SK-N-SH (cell line): ENCODE measurements around the gene FNDC3B. TPM values are rescaled to one million over a fixed set of nuclear protein-coding genes. Genes with fewer than 3 reads are reported as not detected.

Experiments
- CTCF ChIA-PET: fragments of 300-600, 350-600 bp; formaldehyde crosslinking; extraction: SDS; loops from one replicate; lab custom pipeline; 2021; lab: Yijun Ruan, JAX
- POLR2A ChIA-PET: fragments of 350-600 bp; sonication (Branson Sonifier 250); formaldehyde crosslinking; extraction: SDS; loops from one replicate; lab custom pipeline; 2020; ENCODE audit warnings: antibody characterized with exemption, inconsistent platforms; lab: Yijun Ruan, JAX
- DNase-seq: peaks from one replicate; pipeline ENCODE4 v3.0.0; 2012
- H2AFZ ChIP-seq: fragments of 200-600 bp; sonication (generic); 2 replicates; pipeline ENCODE4 v1.8.1; 2016; ENCODE audit warnings: antibody characterized with exemption, mild to moderate bottlenecking, low read depth
- H3F3A ChIP-seq: fragments of 200-600 bp; sonication (generic); replicated peaks from 2 replicates; pipeline ENCODE3; 2016; ENCODE audit warnings: antibody characterized with exemption, mild to moderate bottlenecking; ENCODE audit not compliant: insufficient read depth
- H3K27ac ChIP-seq, 2 experiments: fragments of 200-500 bp in 1 of 2; fragments of 200-600 bp in 1 of 2; sonication (Bioruptor generic) in 1 of 2; sonication (generic), shearing (Covaris generic) in 1 of 2; 2 replicates each; pipeline versions ENCODE4 v1.5.1 to v1.6.1; 2014 to 2016; ENCODE audit warnings: low read depth in 2 of 2, inconsistent platforms in 1 of 2, low read length in 1 of 2, mild to moderate bottlenecking in 1 of 2, mixed read lengths in 1 of 2
- H3K27me3 ChIP-seq: fragments of 200-600 bp; sonication (generic), shearing (Covaris generic); 2 replicates; pipeline ENCODE4 v1.6.1; 2016; ENCODE audit warnings: mixed run types; ENCODE audit not compliant: insufficient read depth
- H3K36me3 ChIP-seq, 2 experiments: fragments of 200-500 bp in 1 of 2; fragments of 200-600 bp in 1 of 2; sonication (Bioruptor generic) in 1 of 2; sonication (generic) in 1 of 2; replicated peaks in 1 of 2; 2 replicates each; pipeline versions ENCODE3 to v1.5.1; 2014 to 2016; ENCODE audit warnings: low read length in 1 of 2, mild to moderate bottlenecking in 1 of 2; ENCODE audit not compliant: insufficient read depth in 2 of 2, control insufficient read depth in 1 of 2
- H3K4me1 ChIP-seq, 2 experiments: fragments of 200-500 bp in 1 of 2; fragments of 200-600 bp in 1 of 2; sonication (Bioruptor generic) in 1 of 2; sonication (generic), shearing (Covaris generic) in 1 of 2; 2 replicates each; pipeline versions ENCODE4 v1.5.1 to v1.6.1; 2014 to 2016; ENCODE audit warnings: low read depth in 1 of 2, low read length in 1 of 2, mixed run types in 1 of 2; ENCODE audit not compliant: insufficient read depth in 2 of 2, control insufficient read depth in 1 of 2
- H3K4me2 ChIP-seq: fragments of 200-600 bp; sonication (generic), shearing (Covaris generic); 2 replicates; pipeline ENCODE4 v1.6.1; 2017; ENCODE audit warnings: mixed run types
- H3K4me3 ChIP-seq, 2 experiments: fragments of 200-500 bp in 1 of 2; fragments of 200-600 bp in 1 of 2; sonication (Bioruptor generic) in 1 of 2; sonication (generic), shearing (Covaris generic) in 1 of 2; 2 replicates each; pipeline versions ENCODE4 v1.5.1 to v1.8.1; 2014 to 2016; ENCODE audit warnings: low read depth in 2 of 2, inconsistent platforms in 1 of 2, low read length in 1 of 2, mild to moderate bottlenecking in 1 of 2, mixed read lengths in 1 of 2, moderate library complexity in 1 of 2
- H3K79me2 ChIP-seq: fragments of 200-600 bp; sonication (generic); 2 replicates; pipeline ENCODE4 v1.8.1; 2017; ENCODE audit warnings: mild to moderate bottlenecking; ENCODE audit not compliant: insufficient read depth
- H3K9ac ChIP-seq: fragments of 200-600 bp; sonication (generic); 2 replicates; pipeline ENCODE4 v1.6.1; 2017; ENCODE audit warnings: mixed run types
- H3K9me2 ChIP-seq: fragments of 200-600 bp; sonication (generic); 2 replicates; pipeline ENCODE4 v1.6.1; 2017; ENCODE audit warnings: mixed run types
- H3K9me3 ChIP-seq: fragments of 200-600 bp; sonication (generic); 2 replicates; pipeline ENCODE4 v1.6.1; 2017; ENCODE audit warnings: mixed run types, mild to moderate bottlenecking, moderate library complexity
- H4K20me1 ChIP-seq: fragments of 200-600 bp; sonication (generic); 2 replicates; pipeline ENCODE4 v1.6.1; 2017; ENCODE audit warnings: mild to moderate bottlenecking, mixed run types; ENCODE audit not compliant: insufficient read depth
- CHD2 ChIP-seq: fragments of 150-350 bp; IDR thresholded peaks from 2 replicates; pipeline ENCODE4 v1.6.1; 2018; ENCODE audit warnings: low read length; ENCODE audit not compliant: partially characterized antibody
- CTCF ChIP-seq: fragments of 200-600 bp; sonication (generic); IDR thresholded peaks from 2 replicates; pipeline ENCODE4 v1.6.1; 2017; ENCODE audit warnings: antibody characterized with exemption, mild to moderate bottlenecking, moderate library complexity
- ELF1 ChIP-seq: IDR thresholded peaks from 2 replicates; pipeline ENCODE4 v1.4.0; 2012
- EP300 ChIP-seq, 2 experiments: IDR thresholded peaks; 2 replicates each; pipeline versions ENCODE4 v1.4.0 to v1.6.1; 2012; ENCODE audit warnings: borderline replicate concordance in 1 of 2, low read depth in 1 of 2, low read length in 1 of 2
- PBX3 ChIP-seq: IDR thresholded peaks from 2 replicates; pipeline ENCODE4; 2012
- RFX5 ChIP-seq: IDR thresholded peaks from 2 replicates; pipeline ENCODE4 v1.6.1; 2012; ENCODE audit warnings: mild to moderate bottlenecking, improper control_type of control experiment, low read length
- SIN3A ChIP-seq: IDR thresholded peaks from 2 replicates; pipeline ENCODE4 v1.6.1; 2012; ENCODE audit warnings: low read depth, mild to moderate bottlenecking, low read length, moderate library complexity, borderline replicate concordance
- TAF1 ChIP-seq: IDR thresholded peaks from 2 replicates; pipeline ENCODE4 v1.6.1; 2012; ENCODE audit warnings: low read depth, mild to moderate bottlenecking, low read length, moderate library complexity, borderline replicate concordance
- TCF12 ChIP-seq: IDR thresholded peaks from 2 replicates; pipeline ENCODE4 v1.4.0; 2012
- TEAD4 ChIP-seq: IDR thresholded peaks from 2 replicates; pipeline ENCODE4 v1.4.0; 2012; ENCODE audit warnings: mild to moderate bottlenecking, borderline replicate concordance; ENCODE audit not compliant: insufficient read depth
- WGBS: methylation state at CpG from one replicate; pipeline ENCODE4 v1.1.6; 2017; ENCODE audit warnings: low lambda C conversion rate; 5-methylcytosine and 5-hydroxymethylcytosine counted together
- polyA plus RNA-seq, 3 experiments: library from polyadenylated mRNA; depleted of rRNA; stranded (reverse); fragments of >200 nt; gene quantifications; 2 replicates each; pipeline ENCODE4 v1.2.3, GENCODE V29; 2012
- TF ChIP-seq, protein P1 (sequence below): IDR thresholded peaks from 2 replicates; pipeline ENCODE4 v1.4.0; 2012; ENCODE audit warnings: low read depth, borderline replicate concordance
- TF ChIP-seq, protein P2 (sequence below): IDR thresholded peaks from 2 replicates; pipeline ENCODE4 v1.6.1; 2012; ENCODE audit warnings: mild to moderate bottlenecking, low read depth, low read length, moderate library complexity

The FNDC3B gene
- polyA plus RNA-seq, 1 of the 3 experiments (the other 2 are of a cell fraction) = 10.4 TPM

DNA sequence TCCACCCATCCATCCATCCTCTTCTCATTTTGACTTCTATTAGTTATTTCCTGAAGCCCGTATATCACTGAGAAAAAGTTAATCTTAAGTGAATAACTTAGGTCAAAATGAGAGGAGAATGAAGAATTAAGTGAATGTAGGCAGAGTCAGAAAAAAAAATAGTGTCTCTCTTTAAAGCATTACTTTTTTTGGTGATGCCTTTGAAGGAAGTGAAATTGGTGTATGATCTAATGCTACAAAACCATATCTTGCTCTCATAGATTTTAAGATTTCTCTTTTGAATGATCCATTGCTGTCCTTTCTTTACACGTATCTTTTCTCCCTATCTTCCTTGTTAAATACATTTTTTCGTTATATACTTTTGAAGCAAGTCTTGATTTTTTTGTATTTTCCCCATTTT lies 23.4 kb downstream of the FNDC3B start:
- Histone ChIP-seq H2AFZ (no peak overlapping the region), H3K79me2 (peaks cover 100% of the 10 kb centered on the region), H3K27me3 (no peaks in the 10 kb centered on the region), H3K9me3 (no peaks in the 10 kb centered on the region), H3K4me1 (peaks cover 20 to 29% of the 10 kb centered on the region in 2 experiments; a peak in 3 of 4 replicates), H3K9me2 (no peaks in the 10 kb centered on the region)
- DNase-seq = no peak
- 97% methylated on average over 3 of the region's 3 CpGs for WGBS
- TF ChIP-seq, protein P1, sequence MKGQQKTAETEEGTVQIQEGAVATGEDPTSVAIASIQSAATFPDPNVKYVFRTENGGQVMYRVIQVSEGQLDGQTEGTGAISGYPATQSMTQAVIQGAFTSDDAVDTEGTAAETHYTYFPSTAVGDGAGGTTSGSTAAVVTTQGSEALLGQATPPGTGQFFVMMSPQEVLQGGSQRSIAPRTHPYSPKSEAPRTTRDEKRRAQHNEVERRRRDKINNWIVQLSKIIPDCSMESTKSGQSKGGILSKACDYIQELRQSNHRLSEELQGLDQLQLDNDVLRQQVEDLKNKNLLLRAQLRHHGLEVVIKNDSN = no peak
- TF ChIP-seq, protein P2, sequence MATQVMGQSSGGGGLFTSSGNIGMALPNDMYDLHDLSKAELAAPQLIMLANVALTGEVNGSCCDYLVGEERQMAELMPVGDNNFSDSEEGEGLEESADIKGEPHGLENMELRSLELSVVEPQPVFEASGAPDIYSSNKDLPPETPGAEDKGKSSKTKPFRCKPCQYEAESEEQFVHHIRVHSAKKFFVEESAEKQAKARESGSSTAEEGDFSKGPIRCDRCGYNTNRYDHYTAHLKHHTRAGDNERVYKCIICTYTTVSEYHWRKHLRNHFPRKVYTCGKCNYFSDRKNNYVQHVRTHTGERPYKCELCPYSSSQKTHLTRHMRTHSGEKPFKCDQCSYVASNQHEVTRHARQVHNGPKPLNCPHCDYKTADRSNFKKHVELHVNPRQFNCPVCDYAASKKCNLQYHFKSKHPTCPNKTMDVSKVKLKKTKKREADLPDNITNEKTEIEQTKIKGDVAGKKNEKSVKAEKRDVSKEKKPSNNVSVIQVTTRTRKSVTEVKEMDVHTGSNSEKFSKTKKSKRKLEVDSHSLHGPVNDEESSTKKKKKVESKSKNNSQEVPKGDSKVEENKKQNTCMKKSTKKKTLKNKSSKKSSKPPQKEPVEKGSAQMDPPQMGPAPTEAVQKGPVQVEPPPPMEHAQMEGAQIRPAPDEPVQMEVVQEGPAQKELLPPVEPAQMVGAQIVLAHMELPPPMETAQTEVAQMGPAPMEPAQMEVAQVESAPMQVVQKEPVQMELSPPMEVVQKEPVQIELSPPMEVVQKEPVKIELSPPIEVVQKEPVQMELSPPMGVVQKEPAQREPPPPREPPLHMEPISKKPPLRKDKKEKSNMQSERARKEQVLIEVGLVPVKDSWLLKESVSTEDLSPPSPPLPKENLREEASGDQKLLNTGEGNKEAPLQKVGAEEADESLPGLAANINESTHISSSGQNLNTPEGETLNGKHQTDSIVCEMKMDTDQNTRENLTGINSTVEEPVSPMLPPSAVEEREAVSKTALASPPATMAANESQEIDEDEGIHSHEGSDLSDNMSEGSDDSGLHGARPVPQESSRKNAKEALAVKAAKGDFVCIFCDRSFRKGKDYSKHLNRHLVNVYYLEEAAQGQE = no peak
- TF ChIP-seq TEAD4 = no peak
- TF ChIP-seq EP300 (IDR thresholded peaks at IDR 0.05; ENCODE audit: borderline replicate concordance in 1 of 2, low read depth in 1 of 2, low read length in 1 of 2) = no peak
- no peak for TF ChIP-seq TCF12
- TF ChIP-seq, all 33 proteins: peak for 0
- ChIA-PET POLR2A (no interaction called here), CTCF (no interaction called here)
- Histone ChIP-seq H4K20me1 (peaks cover 96% of the 10 kb centered on the region), H3K4me3 (no peak overlapping the region), H3K4me2 (no peak overlapping the region), H3K9ac (no peak overlapping the region), H3K27ac (no peak overlapping the region), H3F3A (peaks cover 8% of the 10 kb centered on the region), H3K36me3 (peaks cover 8 to 42% of the 10 kb centered on the region in 2 experiments)

GRCh38 chr3:172063456-172064432 lies 24.4 kb downstream of the FNDC3B start:
- peaks cover 96% of the 10 kb centered on the region for H4K20me1 ChIP-seq
- H3K9me2 ChIP-seq = no peaks in the 10 kb centered on the region
- H3K4me1 ChIP-seq = peaks cover 11 to 27% of the 10 kb centered on the region in 2 experiments; a peak in 3 of 4 replicates
- TF ChIP-seq RFX5 (no peak), SIN3A (no peak), ELF1 (no peak), TAF1 (no peak), PBX3 (no peak), CTCF (no peak), CHD2 (no peak)
- H3K36me3 ChIP-seq = peaks cover 8 to 34% of the 10 kb centered on the region in 2 experiments
- no peak overlapping the region for H3K4me3 ChIP-seq
- WGBS = 82% methylated on average over 7 of the region's 7 CpGs
- no peaks in the 10 kb centered on the region for H3K27me3 ChIP-seq
- POLR2A ChIA-PET = no interaction called here
- no peak overlapping the region for H3K4me2 ChIP-seq
- CTCF ChIA-PET = no interaction called here
- no peak overlapping the region for H3K9ac ChIP-seq
- H3K9me3 ChIP-seq = no peaks in the 10 kb centered on the region
- peaks cover 8% of the 10 kb centered on the region for H3F3A ChIP-seq
- H3K27ac ChIP-seq = no peak overlapping the region
- no peak overlapping the region for H2AFZ ChIP-seq
- no peak for DNase-seq
- peaks cover 100% of the 10 kb centered on the region for H3K79me2 ChIP-seq
